B cell (primary cell): Measurements from ENCODE around the gene UBXN10. TPM values are rescaled to one million over a fixed set of nuclear protein-coding genes. Genes with fewer than 3 reads are reported as not detected.

Source experiments
- ATAC-seq: fragments of 200-7000 bp; cut with Tn5 transposase; one replicate; pipeline ENCODE4 v1.10.0; 2021; ENCODE audit warnings: low read depth, mild to moderate bottlenecking, moderate number of reproducible peaks, moderate library complexity
- CTCF ChIA-PET: fragments of 350-600 bp; sonication (Branson Sonifier 250); formaldehyde crosslinking; loops from one replicate; lab custom pipeline; 2021; ENCODE audit warnings: antibody characterized with exemption, inconsistent platforms; lab: Charles Lee
- POLR2A ChIA-PET: fragments of 350-600 bp; sonication (Branson Sonifier 250); formaldehyde crosslinking; loops from one replicate; lab custom pipeline; 2021; ENCODE audit warnings: antibody characterized with exemption; lab: Charles Lee
- DNase-seq: peaks from one replicate; pipeline ENCODE4 v3.0.0; 2013
- H2AFZ ChIP-seq: 2 replicates; pipeline ENCODE4 v1.6.1; 2012; ENCODE audit warnings: mild to moderate bottlenecking, low read depth, low read length; ENCODE audit not compliant: insufficient read depth, poor library complexity, severe bottlenecking
- H3K27ac ChIP-seq, 2 donors: 1 replicate in 1 of 2; 2 replicates in 1 of 2; pipeline ENCODE4 v1.5.1; 2012 to 2013; ENCODE audit warnings: low read length in 2 of 2, mild to moderate bottlenecking in 2 of 2, moderate library complexity in 1 of 2
- H3K27me3 ChIP-seq, 4 experiments: fragments of 200-600 bp in 1 of 4; sonication (generic) in 1 of 4; replicated peaks in 1 of 4; 1 replicate in 2 of 4; 2 replicates in 2 of 4; pipeline versions ENCODE4 v1.6.1 to v1.7.0; 2013 to 2016; ENCODE audit warnings: low read length in 3 of 4, mild to moderate bottlenecking in 2 of 4, mixed read lengths in 1 of 4, moderate library complexity in 1 of 4; ENCODE audit not compliant: insufficient read depth in 4 of 4, control insufficient read depth in 3 of 4; ENCODE audit errors: control extremely low read depth in 1 of 4
- H3K36me3 ChIP-seq, 2 experiments: replicated peaks in 1 of 2; 1 replicate in 1 of 2; 2 replicates in 1 of 2; pipeline versions ENCODE4 v1.6.1 to v1.7.1; 2013; ENCODE audit warnings: low read length in 1 of 2; ENCODE audit not compliant: insufficient read depth in 2 of 2, control insufficient read depth in 1 of 2; ENCODE audit errors: control extremely low read depth in 1 of 2, extremely low read depth in 1 of 2
- H3K4me1 ChIP-seq, 2 donors: fragments of 200-600 bp in 1 of 2; sonication (generic) in 1 of 2; 1 replicate in 1 of 2; 2 replicates in 1 of 2; pipeline versions ENCODE4 v1.5.1 to v1.6.1; 2013 to 2017; ENCODE audit warnings: low read length in 2 of 2; ENCODE audit not compliant: control insufficient read depth in 2 of 2, insufficient read depth in 2 of 2
- H3K4me2 ChIP-seq: replicated peaks from 2 replicates; pipeline ENCODE3; 2012; ENCODE audit warnings: mild to moderate bottlenecking, low read depth, low read length; ENCODE audit not compliant: poor library complexity, severe bottlenecking
- H3K4me3 ChIP-seq, 5 experiments: fragments of 200-600 bp in 1 of 5; sonication (generic) in 1 of 5; 1 replicate in 3 of 5; 2 replicates in 2 of 5; pipeline versions ENCODE4 v1.5.1 to v1.7.0; 2011 to 2016; ENCODE audit warnings: low read length in 4 of 5, mild to moderate bottlenecking in 4 of 5, low read depth in 2 of 5, control low read depth in 1 of 5, moderate library complexity in 1 of 5; ENCODE audit not compliant: insufficient read depth in 1 of 5; ENCODE audit errors: control extremely low read depth in 1 of 5, extremely low read depth in 1 of 5
- H3K79me2 ChIP-seq: fragments of 200-600 bp; sonication (generic); one replicate; pipeline ENCODE4 v1.6.0; 2016; ENCODE audit warnings: low read length; ENCODE audit not compliant: control insufficient read depth, insufficient read depth
- H3K9ac ChIP-seq: fragments of 200-600 bp; sonication (generic); 2 replicates; pipeline ENCODE4 v1.6.1; 2017; ENCODE audit warnings: mild to moderate bottlenecking, low read length, moderate library complexity
- H3K9me3 ChIP-seq, 3 donors: one replicate each; pipeline versions ENCODE4 v1.6.1 to v1.7.1; 2013; ENCODE audit warnings: low read length in 2 of 3; ENCODE audit not compliant: control insufficient read depth in 2 of 3, insufficient read depth in 1 of 3; ENCODE audit errors: control extremely low read depth in 1 of 3
- H4K20me1 ChIP-seq: 2 replicates; pipeline ENCODE4 v1.6.0; 2012; ENCODE audit warnings: mild to moderate bottlenecking, low read length; ENCODE audit not compliant: insufficient read depth, control insufficient read depth, poor library complexity, severe bottlenecking
- H3K27ac Mint-ChIP-seq: one replicate; pipeline ENCODE4 v1.8.0; 2021; ENCODE audit warnings: mixed read lengths
- H3K27me3 Mint-ChIP-seq: one replicate; pipeline ENCODE4 v1.8.0; 2021; ENCODE audit warnings: mixed read lengths
- H3K4me1 Mint-ChIP-seq: one replicate; pipeline ENCODE4 v1.8.0; 2021; ENCODE audit warnings: mixed read lengths
- H3K4me3 Mint-ChIP-seq: one replicate; pipeline ENCODE4 v1.8.0; 2021; ENCODE audit warnings: mixed read lengths
- H3K9me3 Mint-ChIP-seq: one replicate; pipeline ENCODE4 v1.8.0; 2022; ENCODE audit warnings: mixed read lengths; ENCODE audit not compliant: insufficient read depth
- CTCF ChIP-seq: fragments of 200-600 bp; IDR thresholded peaks from one replicate; pipeline ENCODE4 v1.8.0; 2022; ENCODE audit warnings: antibody characterized with exemption, mild to moderate bottlenecking
- EZH2 ChIP-seq: IDR thresholded peaks from 2 replicates; pipeline ENCODE4 v1.6.1; 2012; ENCODE audit warnings: borderline replicate concordance, low read depth, mild to moderate bottlenecking, moderate library complexity, low read length; ENCODE audit not compliant: insufficient read depth, poor library complexity, severe bottlenecking
- WGBS: methylation state at CpG from one replicate; pipeline ENCODE4 v1.1.5; 2013; ENCODE audit warnings: missing lambda C conversion rate; ENCODE audit not compliant: insufficient coverage; 5-methylcytosine and 5-hydroxymethylcytosine counted together
- intact Hi-C: fragments of 100-400 bp; cut with micrococcal nuclease; formaldehyde crosslinking; loops from one replicate; pipeline ENCODE4 v1.10.0; 2022
- polyA minus RNA-seq: library from RNA; depleted of rRNA, polyadenylated mRNA; stranded (reverse); fragments of >200 nt; gene quantifications from 2 replicates; pipeline ENCODE4 v1.2.3, GENCODE V29; 2012
- polyA plus RNA-seq: library from polyadenylated mRNA; depleted of rRNA; stranded (reverse); fragments of >200 nt; gene quantifications from 2 replicates; pipeline ENCODE4 v1.2.3, GENCODE V29; 2012
- total RNA-seq, 2 donors: library from RNA; stranded (reverse); fragments of 120-200 nt in 1 of 2; gene quantifications; 1 replicate in 1 of 2; 2 replicates in 1 of 2; pipeline versions ENCODE4 v1.2.3 to v1.2.4, GENCODE V29; 2013 to 2022

Gene UBXN10
- total RNA-seq (0.25 and 0.53 TPM in 2 replicates), polyA plus RNA-seq (0.07 and 0.10 TPM in 2 replicates), polyA minus RNA-seq (0.26 and 0.57 TPM in 2 replicates)
- 0.33 TPM for total RNA-seq (2013)

DNA sequence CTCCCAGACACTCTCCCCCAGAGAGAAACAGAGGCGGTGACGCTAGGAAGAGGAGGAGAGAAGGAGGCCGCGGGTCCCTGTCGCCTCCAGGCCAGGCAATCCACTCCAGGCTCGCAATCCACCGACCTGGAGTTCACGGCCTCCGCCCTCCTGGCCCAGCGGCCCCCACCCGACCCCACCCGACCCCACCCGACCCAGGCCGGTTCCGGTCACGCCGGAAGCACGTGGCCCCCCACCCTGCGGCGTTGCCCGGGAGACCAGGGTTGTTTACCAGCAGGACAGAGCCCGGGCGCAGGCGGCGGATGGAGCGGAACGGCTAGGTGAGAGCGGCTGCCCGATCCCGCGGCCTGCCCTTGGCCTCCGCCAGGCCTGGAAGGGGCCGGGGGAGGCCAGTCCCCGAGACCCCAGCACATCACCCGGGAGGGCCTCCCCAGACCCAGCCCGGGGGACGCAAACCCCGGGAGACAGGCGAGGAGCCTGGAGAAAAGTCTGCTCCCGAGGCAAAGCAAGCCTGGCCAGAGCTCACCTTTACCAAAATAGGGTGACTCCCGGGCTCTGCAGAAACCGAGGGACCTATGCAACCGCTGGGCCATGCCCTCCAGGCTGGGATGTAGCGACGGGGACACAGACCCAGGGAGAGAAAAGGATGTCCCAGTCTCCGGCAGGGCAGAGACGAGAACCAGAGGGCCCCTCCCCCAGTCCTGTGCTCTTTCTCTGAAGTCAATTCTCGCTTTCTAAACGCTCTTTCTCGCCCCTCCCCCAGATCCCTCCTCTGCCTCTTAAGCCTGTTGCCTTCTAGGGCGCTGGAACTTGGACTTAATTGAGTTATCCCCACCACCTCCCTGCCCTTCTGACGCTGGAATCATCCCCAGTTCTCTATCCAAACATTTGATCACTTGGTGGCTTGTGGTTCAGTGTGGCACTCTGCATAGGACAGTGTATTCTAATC, at the start of gene UBXN10, which contains the start of gene PLA2G2C:
Gene UBXN10, plus strand, starts transcription at position 263 of the 949 bp plus-strand sequence. CDS start 4,466 bp downstream, outside the sequence.
Gene PLA2G2C, minus strand, starts transcription at position 685 of the 949 bp plus-strand sequence. CDS start 9,155 bp downstream, outside the sequence.
- peak within 1 kb of the TSS; percentile 75 for H3K27ac Mint-ChIP-seq
- Histone ChIP-seq H3K4me3 (peak within 1 kb of the TSS in 4 of 5 experiments; percentile 37 to 65 (median 54)), H3K27ac (peak within 1 kb of the TSS in 1 of 2 donors; percentile 44), H3K9ac (peak within 1 kb of the TSS; percentile 71), H3K36me3 (no peaks in the 10 kb centered on the region), H3K4me1 (peaks cover 19 to 21% of the 10 kb centered on the region in 2 donors), H3K4me2 (peak within 1 kb of the TSS; percentile 94), H2AFZ (peak within 1 kb of the TSS; percentile 66), H3K27me3 (peaks cover 0 to 28% (median 12%) of the 10 kb centered on the region in 4 experiments), H3K79me2 (no peaks in the 10 kb centered on the region), H3K9me3 (no peaks in the 10 kb centered on the region), H4K20me1 (no peaks in the 10 kb centered on the region)
- peaks cover 52% of the 10 kb centered on the region for H3K27me3 Mint-ChIP-seq
- WGBS: 1% methylated on average over 38 of the region's 52 CpGs
- H3K4me3 Mint-ChIP-seq: peak within 1 kb of the TSS; percentile 84
- POLR2A ChIA-PET: no interaction called here
- TF ChIP-seq CTCF (no peak), EZH2 (no peak)
- intact Hi-C loops: no loop called here
- CTCF ChIA-PET: no interaction called here
- no peaks in the 10 kb centered on the region for H3K9me3 Mint-ChIP-seq
- ATAC-seq: peak; percentile 78
- peak; percentile 67 for DNase-seq
- peaks cover 21% of the 10 kb centered on the region for H3K4me1 Mint-ChIP-seq

DNA sequence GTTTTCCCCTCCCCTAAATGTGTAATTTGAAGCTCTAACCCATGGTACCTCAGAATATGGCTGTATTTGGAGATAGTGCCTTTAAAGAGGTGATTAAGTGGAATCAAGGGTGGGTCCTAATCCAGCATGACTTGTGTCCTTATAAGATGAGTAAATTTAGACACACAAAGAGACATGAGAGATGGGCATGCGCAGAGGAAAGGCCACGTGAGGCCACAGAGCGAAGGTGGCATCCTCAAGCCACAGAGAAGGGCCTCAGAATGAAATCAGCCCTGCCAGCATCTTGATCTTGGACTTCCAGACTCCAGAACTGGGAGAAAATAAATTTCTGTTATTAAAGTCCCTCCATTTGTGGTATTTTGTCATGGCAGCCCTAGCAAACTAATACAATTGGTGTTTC, 49.6 kb upstream of the UBXN10 start:
- H3K27me3 ChIP-seq: peaks cover 0 to 6% (median 0%) of the 10 kb centered on the region in 4 experiments
- no peak overlapping the region for H3K27ac ChIP-seq
- Mint-ChIP-seq H3K27ac (no peak overlapping the region), H3K4me1 (no peaks in the 10 kb centered on the region), H3K4me3 (no peak overlapping the region), H3K9me3 (no peaks in the 10 kb centered on the region), H3K27me3 (peaks cover 13% of the 10 kb centered on the region)
- DNase-seq (no peak), ATAC-seq (no peak)
- ChIA-PET CTCF (no interaction called here), POLR2A (no interaction called here)
- no peaks in the 10 kb centered on the region for H3K36me3 ChIP-seq
- intact Hi-C loops: no loop called here
- H2AFZ ChIP-seq: no peak overlapping the region
- WGBS: 100% methylated on average over 3 of the region's 3 CpGs
- no peaks in the 10 kb centered on the region for H3K4me1 ChIP-seq
- no peaks in the 10 kb centered on the region for H4K20me1 ChIP-seq
- no peak overlapping the region for H3K4me3 ChIP-seq
- H3K79me2 ChIP-seq: no peaks in the 10 kb centered on the region
- H3K4me2 ChIP-seq: no peak overlapping the region
- no peak overlapping the region for H3K9ac ChIP-seq
- no peak for TF ChIP-seq CTCF
- TF ChIP-seq EZH2: no peak
- peaks cover 0 to 4% (median 0%) of the 10 kb centered on the region in 3 donors for H3K9me3 ChIP-seq
